DOHH2 (cell line): ENCODE results near the gene ZNF581.

Source experiments
- H3F3A ChIP-seq: fragments of 200-600 bp; sonication (generic), shearing (Covaris generic); 2 replicates; pipeline ENCODE4 v1.6.0; 2016; ENCODE audit warnings: antibody characterized with exemption, mild to moderate bottlenecking; ENCODE audit not compliant: control insufficient read depth, insufficient read depth
- H3K27ac ChIP-seq: fragments of 200-600 bp; sonication (generic); 2 replicates; pipeline ENCODE4 v1.5.1; 2014; ENCODE audit warnings: low read depth, mild to moderate bottlenecking, low read length, moderate library complexity
- H3K27me3 ChIP-seq: fragments of 200-600 bp; sonication (generic); 2 replicates; pipeline ENCODE4 v1.6.1; 2014; ENCODE audit warnings: mild to moderate bottlenecking, low read length, mixed read lengths; ENCODE audit not compliant: control insufficient read depth
- H3K36me3 ChIP-seq: fragments of 200-600 bp; sonication (generic); 2 replicates; pipeline ENCODE4 v1.6.1; 2014; ENCODE audit warnings: mild to moderate bottlenecking, low read length, moderate library complexity, mixed read lengths; ENCODE audit not compliant: control insufficient read depth
- H3K4me1 ChIP-seq: fragments of 200-600 bp; sonication (generic); 2 replicates; pipeline ENCODE4 v1.6.1; 2014; ENCODE audit warnings: mild to moderate bottlenecking, low read length, mixed read lengths; ENCODE audit not compliant: control insufficient read depth
- H3K4me2 ChIP-seq: fragments of 200-600 bp; sonication (generic); 2 replicates; pipeline ENCODE4 v1.6.0; 2014; ENCODE audit warnings: mild to moderate bottlenecking, low read length, moderate library complexity
- H3K4me3 ChIP-seq: fragments of 200-600 bp; sonication (generic); 2 replicates; pipeline ENCODE4 v1.5.1; 2014; ENCODE audit warnings: mild to moderate bottlenecking, low read length, mixed read lengths
- H3K79me2 ChIP-seq: fragments of 200-600 bp; sonication (generic); 2 replicates; pipeline ENCODE4 v1.6.1; 2014; ENCODE audit warnings: mild to moderate bottlenecking, low read length, mixed read lengths; ENCODE audit not compliant: control insufficient read depth
- H3K9me2 ChIP-seq: fragments of 200-600 bp; sonication (generic); replicated peaks from 2 replicates; pipeline ENCODE4 v1.6.1; 2014; ENCODE audit warnings: mild to moderate bottlenecking, low read length, mixed read lengths; ENCODE audit not compliant: control insufficient read depth
- H3K9me3 ChIP-seq: fragments of 200-600 bp; sonication (generic); 2 replicates; pipeline ENCODE4 v1.6.1; 2014; ENCODE audit warnings: antibody characterized with exemption, low read length, mixed read lengths; ENCODE audit not compliant: control insufficient read depth, insufficient read depth
- H4K20me1 ChIP-seq: fragments of 200-600 bp; sonication (generic); 2 replicates; pipeline ENCODE4 v1.6.0; 2014; ENCODE audit warnings: low read depth, mild to moderate bottlenecking, antibody characterized with exemption, low read length, moderate library complexity; ENCODE audit not compliant: control insufficient read depth, insufficient read depth
- EZH2phosphoT487 ChIP-seq: fragments of 200-600 bp; sonication (generic); IDR thresholded peaks from 2 replicates; pipeline ENCODE4 v1.6.1; 2017; ENCODE audit warnings: borderline replicate concordance, mild to moderate bottlenecking, antibody characterized with exemption, low read length, moderate library complexity, mixed read lengths
- TF ChIP-seq, protein P1 (sequence below): fragments of 200-600 bp; sonication (generic); IDR thresholded peaks from one replicate; pipeline ENCODE4 v1.5.1; 2014; ENCODE audit warnings: antibody characterized with exemption, mild to moderate bottlenecking, low read depth, low read length; ENCODE audit not compliant: poor library complexity, severe bottlenecking

ZNF581 gene

DNA sequence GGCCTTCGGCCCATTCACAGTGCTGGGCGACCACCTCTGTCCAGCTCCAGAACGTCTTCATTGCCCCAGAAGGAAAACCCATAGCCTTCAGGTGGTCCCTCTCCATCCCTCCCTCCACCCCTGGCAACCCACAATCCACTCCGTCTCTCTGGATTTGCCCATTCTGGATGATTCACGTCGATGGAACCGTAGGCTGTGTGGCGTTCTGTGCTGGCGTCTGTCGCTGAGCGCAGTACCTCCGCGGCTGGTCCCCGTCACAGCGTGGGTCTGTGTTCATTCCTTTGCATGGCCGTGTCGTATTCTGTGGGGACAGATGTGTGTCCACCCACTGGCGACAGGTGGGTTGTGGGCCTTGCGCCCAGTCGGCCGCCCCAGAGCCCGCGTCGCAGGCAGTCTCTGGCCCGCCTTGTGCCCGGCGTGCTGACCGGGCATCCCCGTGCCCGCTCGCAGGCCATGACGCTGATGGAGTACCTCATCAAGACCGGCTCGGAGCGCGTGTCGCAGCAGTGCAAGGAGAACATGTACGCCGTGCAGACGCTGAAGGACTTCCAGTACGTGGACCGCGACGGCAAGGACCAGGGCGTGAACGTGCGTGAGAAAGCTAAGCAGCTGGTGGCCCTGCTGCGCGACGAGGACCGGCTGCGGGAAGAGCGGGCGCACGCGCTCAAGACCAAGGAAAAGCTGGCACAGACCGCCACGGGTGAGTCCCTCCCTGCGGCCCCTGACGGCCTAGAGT, 41.7 kb downstream of the ZNF581 start:
- H3K9me3 ChIP-seq: no peaks in the 10 kb centered on the region
- H3K36me3 ChIP-seq: peaks cover 91% of the 10 kb centered on the region
- H3K4me2 ChIP-seq: no peak overlapping the region
- H3K27me3 ChIP-seq: no peaks in the 10 kb centered on the region
- H3F3A ChIP-seq: no peaks in the 10 kb centered on the region
- H3K27ac ChIP-seq: no peak overlapping the region
- 0 out of 2 replicates have a peak, but pooled peaks cover 5% of the 10 kb centered on the region for H4K20me1 ChIP-seq
- H3K9me2 ChIP-seq: no peaks in the 10 kb centered on the region
- H3K4me1 ChIP-seq: no peaks in the 10 kb centered on the region; the same call in 1 of the 2 replicates
- no peak for TF ChIP-seq EZH2phosphoT487
- TF ChIP-seq, protein P1, sequence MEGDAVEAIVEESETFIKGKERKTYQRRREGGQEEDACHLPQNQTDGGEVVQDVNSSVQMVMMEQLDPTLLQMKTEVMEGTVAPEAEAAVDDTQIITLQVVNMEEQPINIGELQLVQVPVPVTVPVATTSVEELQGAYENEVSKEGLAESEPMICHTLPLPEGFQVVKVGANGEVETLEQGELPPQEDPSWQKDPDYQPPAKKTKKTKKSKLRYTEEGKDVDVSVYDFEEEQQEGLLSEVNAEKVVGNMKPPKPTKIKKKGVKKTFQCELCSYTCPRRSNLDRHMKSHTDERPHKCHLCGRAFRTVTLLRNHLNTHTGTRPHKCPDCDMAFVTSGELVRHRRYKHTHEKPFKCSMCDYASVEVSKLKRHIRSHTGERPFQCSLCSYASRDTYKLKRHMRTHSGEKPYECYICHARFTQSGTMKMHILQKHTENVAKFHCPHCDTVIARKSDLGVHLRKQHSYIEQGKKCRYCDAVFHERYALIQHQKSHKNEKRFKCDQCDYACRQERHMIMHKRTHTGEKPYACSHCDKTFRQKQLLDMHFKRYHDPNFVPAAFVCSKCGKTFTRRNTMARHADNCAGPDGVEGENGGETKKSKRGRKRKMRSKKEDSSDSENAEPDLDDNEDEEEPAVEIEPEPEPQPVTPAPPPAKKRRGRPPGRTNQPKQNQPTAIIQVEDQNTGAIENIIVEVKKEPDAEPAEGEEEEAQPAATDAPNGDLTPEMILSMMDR: no peak
- peaks cover 79% of the 10 kb centered on the region for H3K79me2 ChIP-seq
- H3K4me3 ChIP-seq: no peak overlapping the region

- no peaks in the 10 kb centered on the region for H3F3A ChIP-seq
- H4K20me1 ChIP-seq: 0 out of 2 replicates have a peak, but pooled peaks cover 5% of the 10 kb centered on the region
- peaks cover 91% of the 10 kb centered on the region for H3K36me3 ChIP-seq
- H3K4me3 ChIP-seq: no peak overlapping the region
- H3K27me3 ChIP-seq: no peaks in the 10 kb centered on the region
- no peak overlapping the region for H3K27ac ChIP-seq
- H3K4me1 ChIP-seq: no peaks in the 10 kb centered on the region
- H3K9me2 ChIP-seq: no peaks in the 10 kb centered on the region
- no peak for TF ChIP-seq EZH2phosphoT487
- TF ChIP-seq, protein P1: no peak
- no peaks in the 10 kb centered on the region for H3K9me3 ChIP-seq
- H3K79me2 ChIP-seq: peaks cover 72% of the 10 kb centered on the region
- no peak overlapping the region for H3K4me2 ChIP-seq
Measured at GRCh38 chr19:55685776-55686175, 42.3 kb downstream of the ZNF581 start.

- no peak for TF ChIP-seq EZH2phosphoT487
- TF ChIP-seq, protein P1: no peak
- H3K9me2 ChIP-seq: no peaks in the 10 kb centered on the region
- H3K4me3 ChIP-seq: no peak overlapping the region
- no peaks in the 10 kb centered on the region for H3K27me3 ChIP-seq
- H3K4me1 ChIP-seq: no peaks in the 10 kb centered on the region
- peaks cover 91% of the 10 kb centered on the region for H3K36me3 ChIP-seq
- no peak overlapping the region for H3K4me2 ChIP-seq
- H3K9me3 ChIP-seq: no peaks in the 10 kb centered on the region
- no peak overlapping the region for H3K27ac ChIP-seq
- no peaks in the 10 kb centered on the region for H3F3A ChIP-seq
- H4K20me1 ChIP-seq: 0 out of 2 replicates have a peak, but pooled peaks cover 5% of the 10 kb centered on the region
- peaks cover 65% of the 10 kb centered on the region for H3K79me2 ChIP-seq
Measured at GRCh38 chr19:55686311-55687050, 43.0 kb downstream of the ZNF581 start.
